Stimulated activated naive CD8-positive, alpha-beta T cell treated with anti-CD3 and anti-CD28 coated beads, Interleukin-15, amount 100 ng/mL, for 72 hours (primary cell): ENCODE data around the gene ATL3.
"Not testable (repeated sequence)": the region's sequence is repeated elsewhere in the genome, so short reads cannot be mapped to it uniquely, and the experiment has no call there.

Source experiments
- ATAC-seq: fragments of 150-1000 bp; cut with Tn5 transposase; 2 replicates; pipeline ENCODE4 v1.10.0; 2021; ENCODE audit warnings: mild to moderate bottlenecking, moderate library complexity
- DNase-seq, 2 donors: peaks; one replicate each; pipeline ENCODE4 v3.0.0; 2021 to 2022
- H3K27ac Mint-ChIP-seq, 2 donors: one replicate each; pipeline ENCODE4 v1.8.0; 2022; ENCODE audit warnings: mild to moderate bottlenecking in 2 of 2, mixed read lengths in 2 of 2, moderate library complexity in 2 of 2
- H3K27me3 Mint-ChIP-seq: one replicate; pipeline ENCODE4 v1.8.0; 2022; ENCODE audit warnings: mixed read lengths
- H3K4me1 Mint-ChIP-seq: one replicate; pipeline ENCODE4 v1.8.0; 2022; ENCODE audit warnings: mild to moderate bottlenecking, mixed read lengths
- H3K4me3 Mint-ChIP-seq, 2 donors: one replicate each; pipeline ENCODE4 v1.8.0; 2022; ENCODE audit warnings: mild to moderate bottlenecking in 2 of 2, mixed read lengths in 2 of 2, moderate library complexity in 1 of 2
- H3K9me3 Mint-ChIP-seq, 2 donors: one replicate each; pipeline ENCODE4 v1.8.0; 2022; ENCODE audit warnings: mixed read lengths in 2 of 2

Gene ATL3

DNA sequence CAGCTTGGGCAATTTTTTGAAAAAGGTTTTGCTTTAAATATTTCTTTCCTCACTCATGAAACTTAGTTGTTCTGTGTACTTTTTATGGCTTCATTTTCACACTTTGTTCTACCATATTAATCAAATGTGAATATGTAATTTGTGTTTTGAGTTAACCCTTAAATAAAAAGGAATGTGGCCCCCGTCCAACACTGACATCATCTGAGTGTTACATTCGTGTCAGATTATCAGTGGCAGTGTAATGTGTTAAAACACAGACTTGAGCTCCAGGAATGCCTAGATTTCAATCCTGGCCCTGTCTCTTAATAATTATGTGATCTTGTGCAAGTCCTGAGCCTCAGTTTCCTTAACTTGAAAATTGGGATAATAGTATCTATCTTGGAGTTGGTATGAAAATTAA, 15.8 kb upstream of the ATL3 start:
- Mint-ChIP-seq H3K4me1 (peaks cover 65% of the 10 kb centered on the region), H3K4me3 (no peak overlapping the region), H3K9me3 (no peaks in the 10 kb centered on the region), H3K27ac (no peak overlapping the region), H3K27me3 (no peaks in the 10 kb centered on the region)
- DNase-seq = no peak
- no peak for ATAC-seq

DNA sequence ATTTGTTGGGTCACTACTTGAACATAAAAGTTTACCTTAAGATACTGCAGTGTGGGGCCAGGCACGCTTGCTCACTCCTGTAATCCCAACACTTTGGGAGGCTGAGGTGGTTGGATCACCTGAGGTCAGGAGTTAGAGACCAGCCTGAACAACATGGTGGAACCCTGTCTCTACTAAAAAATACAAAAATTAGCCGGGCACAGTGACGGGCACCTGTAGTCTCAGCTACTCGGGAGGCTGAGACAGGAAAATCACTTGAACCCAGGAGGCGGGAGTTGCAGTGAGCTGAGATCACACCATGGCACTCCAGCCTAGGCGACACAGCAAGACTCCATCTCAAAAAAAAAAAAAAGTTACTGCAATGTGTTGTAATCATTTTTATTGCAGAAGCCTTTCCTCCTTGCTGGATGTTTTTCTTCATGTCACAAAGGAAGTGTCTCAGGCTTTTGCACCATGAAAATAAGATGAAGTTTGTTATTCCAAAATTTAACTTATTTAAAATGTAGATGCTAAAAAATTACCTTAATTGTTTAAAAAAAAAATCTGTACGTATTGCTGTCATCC, 14.1 kb upstream of the ATL3 start:
- not testable (repeated sequence) for H3K27me3 Mint-ChIP-seq, H3K27ac Mint-ChIP-seq, DNase-seq, H3K4me3 Mint-ChIP-seq, ATAC-seq, H3K9me3 Mint-ChIP-seq
- peaks cover 70% of the 10 kb centered on the region for H3K4me1 Mint-ChIP-seq

DNA sequence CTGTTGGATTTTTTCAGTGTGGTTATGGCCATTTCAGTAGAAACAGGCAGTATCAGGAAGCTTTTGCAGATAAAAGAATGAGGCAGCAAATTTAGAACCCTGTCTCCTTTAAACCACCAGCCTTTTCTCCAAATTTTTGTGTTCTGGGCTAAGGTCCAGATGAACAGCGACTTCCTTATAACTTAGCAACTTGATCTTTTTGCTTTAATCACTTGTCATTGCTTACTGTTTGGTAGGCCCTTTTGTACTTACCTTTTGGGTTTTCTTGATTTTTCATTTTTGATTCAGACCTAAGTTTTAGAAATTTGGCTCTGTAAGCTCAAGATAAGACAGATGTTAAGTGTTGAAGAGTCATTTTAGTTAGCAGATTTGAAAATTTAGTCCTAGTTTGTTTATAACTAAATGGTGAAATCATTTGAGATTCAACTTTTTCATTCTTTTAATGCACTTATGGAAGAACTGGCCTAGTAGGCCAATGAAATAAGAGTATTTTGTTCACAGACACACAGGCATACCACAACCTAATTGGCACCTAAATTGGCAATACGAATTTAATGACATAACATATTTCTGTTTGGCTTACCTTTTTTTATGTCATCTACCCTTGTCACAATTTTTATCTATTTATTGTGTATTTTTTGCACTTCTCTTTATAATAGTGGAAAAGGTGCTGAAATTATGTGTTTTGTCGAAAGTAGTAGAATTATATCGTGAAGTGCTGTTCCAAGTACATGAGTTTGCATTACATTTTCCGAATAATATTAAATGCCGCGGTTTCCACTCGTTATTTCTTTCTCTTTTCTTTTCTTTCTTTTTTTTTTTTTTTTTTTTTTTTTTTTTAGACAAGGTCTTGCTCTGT, 12.2 kb upstream of the ATL3 start:
- H3K27ac Mint-ChIP-seq = no peak overlapping the region
- no peaks in the 10 kb centered on the region for H3K9me3 Mint-ChIP-seq
- H3K4me1 Mint-ChIP-seq = peaks cover 51% of the 10 kb centered on the region
- no peak for DNase-seq
- H3K27me3 Mint-ChIP-seq = no peaks in the 10 kb centered on the region
- peak overlapping the region; percentile 88 to 100 for H3K4me3 Mint-ChIP-seq
- ATAC-seq = no peak

- peak overlapping the region; percentile 64 to 94 for H3K27ac Mint-ChIP-seq
- peaks cover 43% of the 10 kb centered on the region for H3K4me1 Mint-ChIP-seq
- peak overlapping the region; percentile 88 to 100 for H3K4me3 Mint-ChIP-seq
- H3K9me3 Mint-ChIP-seq = no peaks in the 10 kb centered on the region
- DNase-seq (peak in 1 of 2 donors; percentile 5), ATAC-seq (peak; percentile 25)
- no peaks in the 10 kb centered on the region for H3K27me3 Mint-ChIP-seq
These were observed 11.2 kb upstream of the ATL3 start for GRCh38 chr11:63682066-63683021.

GRCh38 chr11:63681321-63682065, 10.3 kb upstream of the ATL3 start, which contains the start of gene RTN3:
Gene RTN3 (plus strand): TSS chr11:63681500. CDS start chr11:63681637, 137 bp downstream.
- peak; percentile 99 for DNase-seq
- Mint-ChIP-seq H3K27me3 (no peaks in the 10 kb centered on the region), H3K27ac (peak within 1 kb of the TSS; percentile 94 to 96), H3K4me3 (peak within 1 kb of the TSS; percentile 88 to 100), H3K9me3 (no peaks in the 10 kb centered on the region), H3K4me1 (peaks cover 34% of the 10 kb centered on the region)
- ATAC-seq = peak; percentile 95

GRCh38 chr11:63680834-63681320, 9.7 kb upstream of the ATL3 start:
- ATAC-seq = no peak

GRCh38 chr11:63673579-63673978, 2.4 kb upstream of the ATL3 start:
- peaks cover 32% of the 10 kb centered on the region for H3K4me1 Mint-ChIP-seq
- H3K9me3 Mint-ChIP-seq = no peaks in the 10 kb centered on the region
- DNase-seq = no peak
- ATAC-seq = no peak
- H3K4me3 Mint-ChIP-seq = no peak overlapping the region
- no peaks in the 10 kb centered on the region for H3K27me3 Mint-ChIP-seq
- no peak overlapping the region for H3K27ac Mint-ChIP-seq

More at GRCh38 chr11:63680834-63681320, 9.7 kb upstream of the ATL3 start:
- Mint-ChIP-seq H3K27me3 (no peaks in the 10 kb centered on the region), H3K4me3 (peak overlapping the region; percentile 88 to 100), H3K9me3 (no peaks in the 10 kb centered on the region), H3K27ac (peak overlapping the region in 1 of 2 donors; percentile 96), H3K4me1 (peaks cover 28% of the 10 kb centered on the region)
- no peak for DNase-seq

GRCh38 chr11:63672936-63673539, 1.9 kb upstream of the ATL3 start:
- H3K4me3 Mint-ChIP-seq = peak overlapping the region in 1 of 2 donors; percentile 58
- ATAC-seq (no peak), DNase-seq (no peak)
- H3K27ac Mint-ChIP-seq = no peak overlapping the region
- H3K27me3 Mint-ChIP-seq = no peaks in the 10 kb centered on the region
- H3K9me3 Mint-ChIP-seq = no peaks in the 10 kb centered on the region
- H3K4me1 Mint-ChIP-seq = peaks cover 37% of the 10 kb centered on the region

DNA sequence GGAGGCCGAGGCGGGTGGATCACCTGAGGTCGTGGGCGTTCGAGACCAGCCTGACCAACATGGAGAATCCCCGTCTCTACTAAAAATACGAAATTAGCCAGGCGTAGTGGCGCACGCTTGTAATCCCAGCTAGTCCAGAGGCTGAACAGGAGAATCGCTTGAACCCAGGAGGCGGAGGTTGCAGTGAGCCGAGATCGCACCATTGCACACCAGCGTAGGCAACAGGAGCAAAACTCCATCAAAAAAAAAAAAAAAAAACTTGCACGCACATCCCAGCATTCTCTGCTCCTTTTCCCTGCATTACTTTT, 934 bp upstream of the ATL3 start:
- H3K4me1 Mint-ChIP-seq = peaks cover 44% of the 10 kb centered on the region
- no peak for ATAC-seq
- DNase-seq = no peak
- H3K4me3 Mint-ChIP-seq = peak overlapping the region; percentile 83 to 84
- H3K9me3 Mint-ChIP-seq = no peaks in the 10 kb centered on the region
- peak overlapping the region in 1 of 2 donors; percentile 39 for H3K27ac Mint-ChIP-seq
- no peaks in the 10 kb centered on the region for H3K27me3 Mint-ChIP-seq

DNA sequence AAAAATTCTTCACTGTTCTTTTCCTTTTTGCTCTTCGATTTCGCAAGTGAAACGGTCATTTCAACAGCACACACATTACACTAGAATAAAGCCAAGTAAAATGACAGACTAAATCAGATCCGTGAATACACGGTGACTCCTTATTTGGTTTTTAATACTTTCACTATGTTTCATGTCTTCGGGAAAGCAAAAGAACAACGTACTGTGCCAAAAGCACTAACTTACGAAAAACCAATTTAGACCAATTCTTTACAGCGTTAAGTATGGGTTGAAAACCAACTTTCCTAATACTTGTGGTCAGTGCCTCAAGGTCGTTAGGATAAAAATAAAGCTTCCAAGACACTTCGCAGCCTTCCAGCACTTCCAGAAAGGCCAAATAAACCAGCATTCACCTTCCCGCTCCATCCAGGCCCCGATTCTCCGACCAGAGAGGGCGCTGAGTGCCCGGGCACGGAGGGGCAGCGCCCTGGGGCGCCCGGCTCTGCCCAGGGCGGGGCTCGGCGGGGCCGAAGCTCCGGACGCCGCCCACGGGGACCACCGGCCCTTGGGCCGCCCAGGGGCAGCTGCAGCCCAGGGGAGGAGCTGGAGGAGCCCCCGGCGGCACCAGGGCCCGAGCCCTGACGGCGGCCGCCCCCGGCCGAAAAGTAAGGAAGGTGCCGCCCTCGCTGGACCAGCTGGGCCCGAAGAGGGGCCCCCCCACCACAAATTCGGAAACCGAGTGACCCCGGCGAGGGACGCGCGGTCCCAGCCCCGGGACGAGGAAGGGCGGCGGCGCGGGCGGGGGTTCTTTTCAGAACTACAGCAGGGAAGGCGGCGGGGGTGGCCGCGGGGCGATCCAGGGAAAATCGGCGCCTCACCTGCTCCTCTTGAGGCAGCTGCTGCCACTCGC, 499 bp downstream of the ATL3 start:
- peak; percentile 24 to 41 for DNase-seq
- no peaks in the 10 kb centered on the region for H3K27me3 Mint-ChIP-seq
- H3K4me3 Mint-ChIP-seq = peak overlapping the region; percentile 83 to 84
- peak overlapping the region; percentile 60 to 71 for H3K27ac Mint-ChIP-seq
- no peaks in the 10 kb centered on the region for H3K9me3 Mint-ChIP-seq
- peak; percentile 18 for ATAC-seq
- H3K4me1 Mint-ChIP-seq = peaks cover 44% of the 10 kb centered on the region

DNA sequence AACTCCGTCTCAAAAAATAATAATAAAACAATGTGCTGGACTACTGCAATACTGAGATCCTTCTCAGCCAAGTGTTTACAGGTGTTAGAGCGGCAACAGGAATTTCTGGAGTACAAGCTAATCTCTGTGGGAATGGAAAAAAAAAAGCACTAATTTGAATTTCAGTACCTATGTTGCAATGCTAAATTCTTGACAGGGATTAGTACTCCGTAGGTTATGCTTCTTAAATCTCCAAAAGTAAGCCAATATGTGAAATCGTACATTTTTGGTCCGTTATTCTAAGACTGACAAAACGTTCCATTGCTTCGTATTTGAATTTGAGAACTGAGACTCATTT, 1.1 kb downstream of the ATL3 start:
- Mint-ChIP-seq H3K9me3 (no peaks in the 10 kb centered on the region), H3K4me1 (peaks cover 44% of the 10 kb centered on the region), H3K27me3 (no peaks in the 10 kb centered on the region), H3K27ac (peak overlapping the region; percentile 38 to 60), H3K4me3 (peak overlapping the region; percentile 83 to 84)
- no peak for ATAC-seq
- DNase-seq = no peak

DNA sequence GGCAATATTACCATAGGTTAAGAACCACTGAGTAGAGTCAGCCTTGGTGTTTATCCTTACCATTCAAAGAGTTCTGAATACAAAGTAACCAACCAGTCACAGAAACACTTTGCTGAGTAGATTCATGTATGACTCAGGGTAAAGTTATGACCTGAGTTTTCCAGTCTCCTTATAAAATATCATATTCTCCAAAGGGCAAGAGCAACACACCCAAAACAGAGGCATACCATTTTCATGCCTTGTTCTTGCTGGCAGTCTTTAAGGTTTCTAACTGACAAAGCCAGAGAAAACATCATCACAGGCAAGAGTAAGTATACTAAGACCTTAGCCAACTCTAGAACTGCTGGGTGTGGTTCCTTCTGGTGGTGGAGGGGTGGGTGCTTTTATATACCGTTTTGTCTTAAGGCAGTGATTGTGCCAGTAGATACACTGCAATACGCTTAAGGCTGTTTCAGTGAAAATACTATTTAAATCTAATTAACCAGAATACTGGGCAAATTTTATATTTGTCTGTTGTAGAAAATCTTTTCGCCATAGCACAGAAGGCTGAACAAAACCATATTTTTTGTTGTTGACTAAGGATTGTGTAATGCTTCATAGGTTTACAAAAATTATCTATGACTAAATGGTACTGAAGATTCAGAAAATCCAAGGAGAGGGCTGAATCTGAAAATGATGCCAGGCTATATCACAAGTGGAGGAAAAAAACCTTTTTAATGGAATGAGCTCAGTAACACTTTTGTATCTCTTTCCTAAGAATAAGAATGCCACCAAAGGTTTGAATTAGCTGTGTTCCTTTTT, 3.0 kb downstream of the ATL3 start:
- Mint-ChIP-seq H3K9me3 (no peaks in the 10 kb centered on the region), H3K4me1 (peaks cover 55% of the 10 kb centered on the region), H3K27ac (no peak overlapping the region), H3K4me3 (peak overlapping the region in 1 of 2 donors; percentile 10), H3K27me3 (no peaks in the 10 kb centered on the region)
- DNase-seq (no peak), ATAC-seq (no peak)

GRCh38 chr11:63666874-63667273, 4.3 kb downstream of the ATL3 start:
- DNase-seq (no peak), ATAC-seq (no peak)
- Mint-ChIP-seq H3K4me3 (no peak overlapping the region), H3K27ac (no peak overlapping the region), H3K4me1 (peaks cover 46% of the 10 kb centered on the region), H3K9me3 (no peaks in the 10 kb centered on the region), H3K27me3 (no peaks in the 10 kb centered on the region)
